LNCAP (cell line): ENCODE data around the gene TEX29.

Source experiments
- TF ChIP-seq, protein P1 (sequence below): fragments of 450-650 bp; IDR thresholded peaks from 2 replicates; pipeline ENCODE4 v1.5.1; 2017; ENCODE audit warnings: mild to moderate bottlenecking

Gene TEX29

DNA sequence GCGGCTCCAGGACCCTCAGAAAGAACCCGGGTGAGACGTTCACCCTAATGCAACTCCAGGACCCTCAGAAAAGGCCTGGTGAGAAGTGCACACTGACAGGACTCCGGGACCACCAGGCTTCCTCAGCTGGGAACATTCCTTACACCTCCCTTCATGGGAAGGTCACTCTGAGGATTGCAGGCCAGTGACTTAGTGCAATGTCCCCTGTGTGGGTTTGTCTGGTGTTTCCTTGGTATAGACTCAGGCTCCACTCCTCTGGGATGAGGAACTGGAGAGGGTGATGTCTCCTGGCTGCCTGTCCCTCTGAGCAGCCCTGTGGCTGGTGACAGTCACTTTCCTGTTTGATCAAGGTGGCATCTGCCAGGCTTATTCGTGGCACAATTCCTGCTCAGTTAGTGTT, 49.7 kb downstream of the TEX29 start:
- TF ChIP-seq, protein P1, sequence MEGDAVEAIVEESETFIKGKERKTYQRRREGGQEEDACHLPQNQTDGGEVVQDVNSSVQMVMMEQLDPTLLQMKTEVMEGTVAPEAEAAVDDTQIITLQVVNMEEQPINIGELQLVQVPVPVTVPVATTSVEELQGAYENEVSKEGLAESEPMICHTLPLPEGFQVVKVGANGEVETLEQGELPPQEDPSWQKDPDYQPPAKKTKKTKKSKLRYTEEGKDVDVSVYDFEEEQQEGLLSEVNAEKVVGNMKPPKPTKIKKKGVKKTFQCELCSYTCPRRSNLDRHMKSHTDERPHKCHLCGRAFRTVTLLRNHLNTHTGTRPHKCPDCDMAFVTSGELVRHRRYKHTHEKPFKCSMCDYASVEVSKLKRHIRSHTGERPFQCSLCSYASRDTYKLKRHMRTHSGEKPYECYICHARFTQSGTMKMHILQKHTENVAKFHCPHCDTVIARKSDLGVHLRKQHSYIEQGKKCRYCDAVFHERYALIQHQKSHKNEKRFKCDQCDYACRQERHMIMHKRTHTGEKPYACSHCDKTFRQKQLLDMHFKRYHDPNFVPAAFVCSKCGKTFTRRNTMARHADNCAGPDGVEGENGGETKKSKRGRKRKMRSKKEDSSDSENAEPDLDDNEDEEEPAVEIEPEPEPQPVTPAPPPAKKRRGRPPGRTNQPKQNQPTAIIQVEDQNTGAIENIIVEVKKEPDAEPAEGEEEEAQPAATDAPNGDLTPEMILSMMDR, result no peak

DNA sequence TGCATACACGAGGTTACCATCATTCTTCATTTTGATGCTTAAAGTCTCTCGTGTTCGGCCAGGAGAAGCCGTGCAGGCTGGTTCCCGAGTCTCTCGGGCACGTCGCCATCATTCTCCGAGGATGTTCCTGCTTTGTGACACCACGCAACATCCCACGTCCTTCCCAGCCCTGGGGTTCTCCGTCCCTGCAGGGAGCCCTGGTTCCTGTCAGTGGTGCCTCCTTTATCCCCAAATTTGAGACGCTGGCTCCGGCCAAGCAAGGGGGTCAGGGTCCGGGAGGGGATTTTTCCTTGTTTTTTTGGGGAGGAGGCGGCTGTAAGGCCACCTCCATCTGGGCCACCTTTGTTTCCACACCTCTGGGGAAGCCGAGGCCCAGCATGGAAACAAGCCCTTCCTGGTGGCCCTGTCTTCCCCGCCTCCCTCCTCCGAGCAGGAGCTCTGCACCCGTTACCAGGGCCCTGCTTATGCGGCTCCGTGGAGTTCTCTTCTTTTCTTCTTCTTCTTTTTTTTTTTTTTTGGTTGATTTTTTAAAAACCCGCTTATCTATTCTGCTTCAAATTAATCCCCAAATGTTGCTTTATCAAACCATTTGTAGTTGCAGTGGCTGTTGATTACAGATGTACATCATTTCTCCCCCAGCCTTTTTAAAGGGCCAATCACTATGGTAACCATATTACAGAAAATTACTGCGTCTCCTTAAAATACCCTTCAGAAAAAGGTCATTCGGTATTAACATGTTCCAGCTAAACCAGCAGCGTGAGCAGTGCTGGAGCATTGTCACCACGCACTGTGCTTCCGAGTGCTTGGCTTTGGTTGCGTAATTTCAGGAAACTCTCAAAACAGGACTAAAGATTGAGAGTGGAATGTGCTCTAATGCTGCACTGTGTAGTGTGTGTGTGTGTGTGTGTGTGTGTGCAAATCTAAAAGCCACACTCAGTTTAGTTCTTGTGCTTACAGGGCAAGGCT, 50.4 kb downstream of the TEX29 start:
- TF ChIP-seq, protein P1, result no peak

DNA sequence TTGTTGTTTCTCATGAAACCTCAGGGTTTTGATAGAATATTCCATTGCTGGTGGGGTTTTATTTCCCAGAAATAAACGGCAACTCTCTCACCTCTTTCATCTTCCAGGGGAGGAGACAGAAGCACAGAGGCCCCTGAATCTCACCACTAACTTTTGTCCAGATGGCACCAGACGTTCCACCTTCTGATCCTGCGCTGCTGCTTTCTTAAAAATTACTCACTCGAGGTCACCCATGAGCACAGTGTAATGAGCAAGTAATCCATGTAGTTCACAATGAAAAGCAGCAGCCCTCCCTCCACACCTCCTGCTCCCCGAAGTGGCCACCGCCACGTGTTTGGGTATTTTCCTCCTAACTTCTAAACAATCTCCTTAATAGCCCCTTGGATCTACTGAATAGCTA, 51.3 kb downstream of the TEX29 start:
- TF ChIP-seq, protein P1, result no peak

DNA sequence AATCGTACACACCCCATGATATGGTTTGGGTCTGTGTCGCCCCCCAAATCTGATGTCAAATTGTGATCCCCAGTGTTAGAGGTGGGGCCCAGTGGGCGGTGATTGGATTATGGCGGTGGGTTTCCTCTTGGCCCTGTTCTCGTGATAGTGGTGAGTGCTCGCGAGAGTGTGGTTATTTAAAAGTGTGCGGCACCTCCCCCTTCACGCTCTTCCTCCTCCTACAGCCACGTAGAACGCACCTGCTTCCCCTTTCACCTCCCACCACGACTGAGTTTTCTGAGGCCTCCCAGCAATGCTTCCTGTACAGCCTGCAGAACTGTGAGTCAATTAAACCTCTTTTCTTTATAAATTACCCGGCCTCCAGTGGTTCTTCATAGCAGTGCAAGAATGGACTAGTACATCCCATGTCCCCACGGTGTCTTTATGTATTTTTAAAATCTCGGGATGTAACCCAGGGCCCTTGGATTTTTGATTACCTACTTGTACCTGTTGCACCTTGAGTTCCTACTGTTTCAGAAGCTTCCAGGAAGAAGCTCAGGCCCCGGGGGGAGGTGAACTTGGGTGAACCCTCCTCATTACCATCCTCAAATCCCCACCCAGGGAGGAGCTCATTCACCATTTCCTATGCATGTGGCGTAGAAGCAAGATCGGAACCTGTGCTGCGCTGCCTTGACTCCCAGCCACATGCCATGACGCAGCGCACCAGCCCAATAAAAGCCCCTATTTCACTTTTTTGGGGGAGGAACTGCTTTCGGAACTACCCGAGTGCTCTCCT, 52.4 kb downstream of the TEX29 start:
- TF ChIP-seq, protein P1, result no peak

DNA sequence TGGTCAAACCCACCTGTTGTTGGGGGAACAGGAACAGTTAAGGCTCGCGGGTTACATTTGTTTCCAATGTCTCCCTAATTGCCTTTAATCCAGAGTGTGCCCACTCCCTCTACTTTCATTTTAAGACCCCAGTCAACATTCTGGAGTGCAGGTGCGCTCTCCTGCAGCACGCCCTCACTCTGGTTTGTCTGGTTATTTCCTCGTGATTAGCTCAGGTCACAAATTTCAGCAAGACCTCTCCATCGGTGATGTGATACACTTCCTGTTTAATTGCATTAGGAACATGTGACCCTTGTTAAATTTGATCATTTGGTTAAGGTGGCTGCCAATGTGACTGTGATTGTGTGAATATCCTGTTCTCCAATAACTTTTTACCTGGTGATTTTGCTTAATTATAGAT, 53.0 kb downstream of the TEX29 start:
- TF ChIP-seq, protein P1, result no peak

DNA sequence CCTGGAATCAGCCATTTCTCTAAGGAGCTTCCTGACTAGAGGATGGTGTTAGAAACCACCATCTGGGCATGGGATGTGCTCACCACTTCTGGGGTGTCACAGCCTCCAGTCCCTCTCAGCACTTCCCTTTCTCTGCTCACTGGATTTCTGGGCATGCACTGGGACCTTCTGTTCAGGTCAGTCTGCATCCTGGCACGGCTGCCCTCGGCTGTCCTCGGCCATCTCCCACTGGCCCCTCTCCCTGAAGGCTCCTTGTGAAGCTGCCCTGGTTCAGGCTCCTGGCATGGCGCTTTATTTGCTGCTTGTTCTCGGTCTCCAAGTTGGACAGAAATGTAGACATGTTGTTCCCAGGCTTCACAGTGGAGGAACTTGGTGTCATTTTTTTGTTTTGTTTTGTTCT, 60.0 kb downstream of the TEX29 start:
- TF ChIP-seq, protein P1, result no peak

DNA sequence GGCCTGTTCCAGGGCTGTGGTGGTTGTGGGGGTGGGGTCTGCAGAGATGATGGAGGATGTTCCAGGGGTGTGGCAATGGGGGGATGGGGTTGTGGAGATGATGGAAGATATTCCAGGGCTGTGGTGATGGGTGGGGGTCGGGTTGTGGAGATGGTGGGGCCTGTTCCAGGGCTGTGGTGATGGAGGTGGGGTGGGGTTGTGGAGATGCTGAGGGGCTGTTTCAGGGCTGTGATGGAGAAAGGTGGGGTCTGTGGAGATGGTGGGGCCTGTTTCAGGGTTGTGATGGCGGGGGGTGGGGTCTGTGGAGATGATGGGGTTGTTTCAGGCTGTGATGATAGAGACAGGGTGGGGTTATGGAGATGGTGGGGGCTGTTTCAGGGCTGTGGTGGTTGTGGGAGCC, 62.0 kb downstream of the TEX29 start:
- TF ChIP-seq, protein P1, result no peak
